Parathyroid adenoma (tissue), 2 donors: ENCODE data around the gene ABLIM1.

ENCODE experiments used
- H2AFZ ChIP-seq: fragments of 300-600 bp; sonication (generic); one replicate; pipeline ENCODE4 v1.7.0; 2017; ENCODE audit warnings: antibody characterized with exemption, mild to moderate bottlenecking
- H3K27ac ChIP-seq: fragments of 300-600 bp; sonication (generic); one replicate; pipeline ENCODE4 v1.7.0; 2017
- H3K27me3 ChIP-seq: fragments of 300-600 bp; sonication (generic); one replicate; pipeline ENCODE4 v1.7.0; 2017; ENCODE audit warnings: low read length; ENCODE audit not compliant: control insufficient read depth, insufficient read depth
- H3K36me3 ChIP-seq: fragments of 300-600 bp; sonication (generic); one replicate; pipeline ENCODE4 v1.7.0; 2017; ENCODE audit warnings: low read length; ENCODE audit not compliant: control insufficient read depth, insufficient read depth
- H3K4me1 ChIP-seq: fragments of 300-600 bp; sonication (generic); one replicate; pipeline ENCODE4 v1.7.0; 2017; ENCODE audit warnings: control low read depth
- H3K4me2 ChIP-seq: fragments of 300-600 bp; sonication (generic); one replicate; pipeline ENCODE4 v1.7.0; 2017; ENCODE audit warnings: low read length
- H3K4me3 ChIP-seq: fragments of 300-600 bp; sonication (generic); one replicate; pipeline ENCODE4 v1.7.0; 2017; ENCODE audit warnings: low read depth, low read length
- H3K79me2 ChIP-seq: fragments of 300-600 bp; sonication (generic); one replicate; pipeline ENCODE4 v1.7.0; 2017; ENCODE audit warnings: control low read depth
- H3K9ac ChIP-seq: fragments of 300-600 bp; sonication (generic); one replicate; pipeline ENCODE4 v1.7.0; 2017; ENCODE audit warnings: mild to moderate bottlenecking
- H3K9me3 ChIP-seq: fragments of 300-600 bp; sonication (generic); one replicate; pipeline ENCODE4 v1.7.0; 2017; ENCODE audit warnings: low read length; ENCODE audit not compliant: control insufficient read depth
- TF ChIP-seq, protein P1 (sequence below): fragments of 300-600 bp; sonication (generic); IDR thresholded peaks from one replicate; pipeline ENCODE4 v1.7.0; 2017; ENCODE audit warnings: antibody characterized with exemption, mild to moderate bottlenecking
- donor health status: primary hyperparathyroidism.

The ABLIM1 gene

DNA sequence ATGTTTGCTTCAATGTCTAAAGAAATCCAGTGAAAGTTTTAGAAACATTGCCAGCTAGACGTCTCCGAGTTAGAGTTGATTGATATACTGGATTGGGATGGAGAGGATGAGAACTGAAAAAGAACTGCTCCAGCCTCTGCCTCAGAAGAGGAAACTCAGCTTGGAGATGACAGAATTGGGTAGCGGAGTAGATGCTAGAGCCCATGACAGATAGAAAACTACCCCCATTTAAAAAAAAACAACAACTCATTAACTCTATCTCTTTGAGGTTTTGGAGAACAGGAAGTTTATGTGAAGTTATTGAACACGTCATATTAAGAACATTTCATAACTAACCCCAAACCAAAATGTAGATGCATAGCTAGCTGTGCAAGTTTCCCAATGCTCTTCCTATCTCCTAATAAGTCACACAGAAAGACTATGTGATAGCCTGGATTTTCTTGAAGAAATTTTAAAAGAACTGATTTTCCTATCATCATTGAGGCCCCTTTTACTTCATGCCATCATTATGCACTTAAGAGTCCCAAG, 225.4 kb downstream of the ABLIM1 start:
- no peaks in the 10 kb centered on the region for H3K36me3 ChIP-seq
- H3K79me2 ChIP-seq: no peaks in the 10 kb centered on the region
- H3K9ac ChIP-seq: no peak overlapping the region
- H3K4me3 ChIP-seq: no peak overlapping the region
- TF ChIP-seq, protein P1, sequence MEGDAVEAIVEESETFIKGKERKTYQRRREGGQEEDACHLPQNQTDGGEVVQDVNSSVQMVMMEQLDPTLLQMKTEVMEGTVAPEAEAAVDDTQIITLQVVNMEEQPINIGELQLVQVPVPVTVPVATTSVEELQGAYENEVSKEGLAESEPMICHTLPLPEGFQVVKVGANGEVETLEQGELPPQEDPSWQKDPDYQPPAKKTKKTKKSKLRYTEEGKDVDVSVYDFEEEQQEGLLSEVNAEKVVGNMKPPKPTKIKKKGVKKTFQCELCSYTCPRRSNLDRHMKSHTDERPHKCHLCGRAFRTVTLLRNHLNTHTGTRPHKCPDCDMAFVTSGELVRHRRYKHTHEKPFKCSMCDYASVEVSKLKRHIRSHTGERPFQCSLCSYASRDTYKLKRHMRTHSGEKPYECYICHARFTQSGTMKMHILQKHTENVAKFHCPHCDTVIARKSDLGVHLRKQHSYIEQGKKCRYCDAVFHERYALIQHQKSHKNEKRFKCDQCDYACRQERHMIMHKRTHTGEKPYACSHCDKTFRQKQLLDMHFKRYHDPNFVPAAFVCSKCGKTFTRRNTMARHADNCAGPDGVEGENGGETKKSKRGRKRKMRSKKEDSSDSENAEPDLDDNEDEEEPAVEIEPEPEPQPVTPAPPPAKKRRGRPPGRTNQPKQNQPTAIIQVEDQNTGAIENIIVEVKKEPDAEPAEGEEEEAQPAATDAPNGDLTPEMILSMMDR: no peak
- peaks cover 9% of the 10 kb centered on the region for H3K4me1 ChIP-seq
- H2AFZ ChIP-seq: no peak overlapping the region
- H3K4me2 ChIP-seq: no peak overlapping the region
- H3K27ac ChIP-seq: no peak overlapping the region
- no peaks in the 10 kb centered on the region for H3K9me3 ChIP-seq
- no peaks in the 10 kb centered on the region for H3K27me3 ChIP-seq

DNA sequence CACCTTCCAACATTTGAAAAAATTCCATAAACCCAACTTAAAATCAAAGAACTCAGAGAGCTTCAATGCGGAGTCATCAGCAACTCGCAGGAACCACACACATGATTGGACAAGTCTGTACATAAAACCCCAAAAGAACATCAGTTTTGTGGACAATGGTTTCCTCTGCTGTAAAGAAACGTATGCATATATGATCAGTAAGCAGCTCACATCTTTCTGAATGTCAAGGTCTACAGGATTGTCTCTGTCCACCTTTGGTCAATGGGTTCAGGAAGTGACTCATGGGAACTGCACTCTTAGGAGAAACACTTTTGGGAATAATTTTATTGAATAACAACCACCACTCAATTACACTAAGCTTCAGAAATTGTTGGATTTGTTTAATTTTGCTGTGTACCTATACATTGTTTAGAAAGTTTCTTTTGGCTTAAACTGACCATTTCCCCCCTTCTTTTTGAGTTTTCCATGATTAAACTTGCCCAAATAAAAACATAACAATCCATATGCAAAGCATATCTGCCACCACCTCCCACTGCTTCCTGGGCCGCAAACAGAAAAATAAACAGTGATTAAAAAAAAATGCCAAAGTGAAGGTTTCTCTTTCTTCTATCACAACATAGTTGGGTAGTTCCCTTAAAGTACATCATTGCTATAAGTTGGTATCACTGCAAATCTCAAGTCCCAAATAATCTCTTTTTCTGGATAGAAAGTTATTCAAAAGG, 226.5 kb downstream of the ABLIM1 start:
- Histone ChIP-seq H3K27ac (no peak overlapping the region), H3K4me1 (peaks cover 7% of the 10 kb centered on the region), H3K4me3 (no peak overlapping the region), H3K79me2 (no peaks in the 10 kb centered on the region), H3K9ac (no peak overlapping the region), H3K4me2 (no peak overlapping the region), H3K27me3 (no peaks in the 10 kb centered on the region), H2AFZ (no peak overlapping the region), H3K36me3 (no peaks in the 10 kb centered on the region), H3K9me3 (no peaks in the 10 kb centered on the region)
- TF ChIP-seq, protein P1: no peak

DNA sequence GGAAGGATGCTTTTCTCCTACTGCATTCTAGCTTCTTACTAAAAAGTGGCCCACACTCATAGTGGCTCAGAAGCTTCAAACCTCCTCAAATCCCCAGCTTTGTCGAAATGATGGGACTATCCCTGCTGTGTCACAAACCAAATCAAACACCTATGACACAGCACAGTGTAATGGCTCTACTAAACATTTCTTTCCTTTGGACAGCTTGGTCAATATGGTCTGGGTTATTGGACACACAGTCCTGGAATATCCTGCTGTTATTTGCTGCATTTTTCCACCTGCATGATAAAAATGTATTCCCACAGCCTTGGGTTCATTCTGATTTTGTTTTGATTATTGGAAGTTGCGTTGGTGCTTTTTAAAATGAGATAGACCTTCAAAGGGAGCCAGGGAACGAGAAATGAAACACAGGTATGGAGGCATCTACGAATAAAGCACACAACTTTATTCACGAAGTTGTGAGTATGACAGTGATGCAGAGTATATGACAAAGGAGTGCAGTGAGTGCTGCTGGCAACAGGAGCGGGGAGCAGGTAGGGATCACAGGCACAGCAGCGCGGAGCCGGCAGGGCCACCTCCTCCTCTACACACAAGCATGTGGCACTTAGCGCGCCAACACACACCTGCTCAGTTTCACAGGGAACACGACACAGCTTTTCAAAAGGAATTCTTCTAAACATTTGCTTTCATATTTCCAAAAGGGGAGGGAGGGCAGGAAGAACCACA, 227.2 kb downstream of the ABLIM1 start:
- H3K36me3 ChIP-seq: no peaks in the 10 kb centered on the region
- no peak overlapping the region for H3K4me3 ChIP-seq
- no peak overlapping the region for H3K4me2 ChIP-seq
- H3K27ac ChIP-seq: no peak overlapping the region
- TF ChIP-seq, protein P1: no peak
- peaks cover 11% of the 10 kb centered on the region for H3K4me1 ChIP-seq
- no peaks in the 10 kb centered on the region for H3K79me2 ChIP-seq
- H3K9ac ChIP-seq: no peak overlapping the region
- no peaks in the 10 kb centered on the region for H3K27me3 ChIP-seq
- no peaks in the 10 kb centered on the region for H3K9me3 ChIP-seq
- H2AFZ ChIP-seq: no peak overlapping the region

DNA sequence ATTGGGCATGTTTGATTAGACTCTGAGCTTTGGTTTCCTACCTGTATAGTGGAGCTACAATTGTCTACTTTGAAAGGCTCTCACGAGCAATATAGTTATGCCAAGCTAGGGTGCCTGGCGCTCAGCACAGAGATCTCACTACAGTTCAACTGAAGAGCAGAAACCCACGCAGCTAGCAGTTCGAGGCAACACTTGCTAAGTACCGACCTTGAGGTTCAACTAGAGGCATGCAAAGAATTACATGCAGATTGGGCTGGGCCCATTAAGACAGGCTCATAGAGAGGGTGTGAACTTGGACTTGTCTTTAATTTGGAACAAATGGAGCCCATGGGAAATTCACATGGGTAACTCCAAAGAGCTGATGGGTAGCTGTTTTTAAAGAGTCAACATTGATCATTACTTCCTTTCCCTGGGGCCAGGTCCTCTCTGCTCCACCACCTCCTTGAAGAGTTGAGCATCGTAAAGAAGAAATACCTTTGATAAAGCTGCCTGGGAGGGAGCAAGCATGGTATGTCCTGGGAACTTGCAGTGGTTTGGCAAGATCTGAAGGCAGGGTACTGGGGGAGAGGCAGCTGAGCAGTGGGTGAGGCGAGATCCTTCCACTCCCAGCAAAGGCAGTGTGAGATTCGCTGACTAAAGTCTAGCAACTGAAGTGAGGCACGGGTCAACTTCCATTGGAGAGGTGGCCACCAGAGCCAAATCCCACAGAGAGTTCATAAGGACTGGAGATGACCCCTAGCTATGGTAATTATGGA, 228.3 kb downstream of the ABLIM1 start:
- Histone ChIP-seq H3K9ac (no peak overlapping the region), H3K4me3 (no peak overlapping the region), H3K36me3 (no peaks in the 10 kb centered on the region), H3K9me3 (no peaks in the 10 kb centered on the region), H2AFZ (no peak overlapping the region), H3K4me1 (peaks cover 11% of the 10 kb centered on the region), H3K27me3 (no peaks in the 10 kb centered on the region), H3K79me2 (no peaks in the 10 kb centered on the region), H3K4me2 (no peak overlapping the region), H3K27ac (no peak overlapping the region)
- TF ChIP-seq, protein P1: no peak
